HG02943 (cell line): ENCODE measurements around the gene CDHR3.

Experiments used
- ATAC-seq: cut with Tn5 transposase; IDR thresholded peaks from one replicate; pipeline ENCODE4 v1.9.1; 2021; ENCODE audit warnings: mild to moderate bottlenecking, low read depth, moderate library complexity; ENCODE audit not compliant: unreplicated experiment

The CDHR3 gene

GRCh38 chr7:106080300-106080987, 117.4 kb downstream of the CDHR3 start:
- ATAC-seq, result no peak

- ATAC-seq, result no peak
Observed at GRCh38 chr7:106082087-106082854, 119.2 kb downstream of the CDHR3 start.
